Testis (tissue), 3 donors: ENCODE data around the gene HOXB8. TPM values are rescaled to one million over a fixed set of nuclear protein-coding genes. Genes with fewer than 3 reads are reported as not detected.

ENCODE experiments used
- DNase-seq: peaks from one replicate; pipeline ENCODE4 v3.0.0-alpha.2; 2019
- H3K27ac ChIP-seq, 2 donors: fragments of 200-600 bp; sonication (generic); one replicate each; pipeline ENCODE4 v1.5.1; 2019
- H3K27me3 ChIP-seq: fragments of 200-600 bp; sonication (generic); one replicate; pipeline ENCODE4 v1.5.1; 2019
- H3K36me3 ChIP-seq: fragments of 200-600 bp; sonication (generic); one replicate; pipeline ENCODE4 v1.5.1; 2017; ENCODE audit warnings: low read depth; ENCODE audit errors: missing control alignments
- H3K4me1 ChIP-seq: fragments of 200-600 bp; sonication (generic); one replicate; pipeline ENCODE4 v1.5.1; 2019
- H3K4me3 ChIP-seq, 2 donors: fragments of 200-600 bp; sonication (generic); one replicate each; pipeline ENCODE4 v1.5.1; 2017 to 2019
- H3K9me3 ChIP-seq: fragments of 200-600 bp; sonication (generic); one replicate; pipeline ENCODE4 v1.5.1; 2017
- CTCF ChIP-seq, 3 experiments: fragments of 450-650 bp in 2 of 3; fragments of 200-600 bp in 1 of 3; sonication (generic) in 1 of 3; IDR thresholded peaks; one replicate each; pipeline ENCODE4 v1.5.1; 2016 to 2019; ENCODE audit warnings: antibody characterized with exemption in 3 of 3, mild to moderate bottlenecking in 2 of 3, moderate library complexity in 1 of 3
- POLR2A ChIP-seq: fragments of 450-650 bp; IDR thresholded peaks from one replicate; pipeline ENCODE4 v1.6.1; 2017; ENCODE audit warnings: antibody characterized with exemption, mild to moderate bottlenecking, moderate library complexity
- WGBS, 2 donors: methylation state at CpG; one replicate each; pipeline ENCODE4 v1.1.5; 2018; 5-methylcytosine and 5-hydroxymethylcytosine counted together
- intact Hi-C: fragments of 100-400 bp; cut with DNase I; formaldehyde crosslinking; loops from one replicate; pipeline ENCODE4 v1.15.1; 2023; ENCODE audit warnings: low total_unique reads
- polyA plus RNA-seq: library from polyadenylated mRNA; stranded (reverse); fragments of 350-450 nt; fragmentation: Illumina TruSeq; extraction: RNeasy Lipid Tissue Mini Kit (QIAGEN cat#74804); gene quantifications from one replicate; pipeline ENCODE4 v1.2.3, GENCODE V29; 2014; ENCODE audit warnings: low read depth, low replicate concordance; ENCODE audit not compliant: insufficient read depth
- total RNA-seq, 2 donors: library from RNA; depleted of rRNA; stranded (reverse); fragments of >200 nt; gene quantifications; one replicate each; pipeline ENCODE4 v1.2.3, GENCODE V29; 2016

The HOXB8 gene
- total and polyA plus RNA-seq, 3 donors from 2014 or later = 1.2 to 2.7 (median 2.0) TPM

GRCh38 chr17:48571024-48571818 is 43.9 kb downstream of the HOXB8 start:
- H3K27me3 ChIP-seq = no peaks in the 10 kb centered on the region

GRCh38 chr17:48570325-48571023 is 44.6 kb downstream of the HOXB8 start:
- no peak for DNase-seq
- 18 to 44% methylated on average over 19 of the region's 19 CpGs for WGBS, 2 donors
- Histone ChIP-seq H3K27ac (no peak overlapping the region), H3K4me3 (no peak overlapping the region), H3K4me1 (no peaks in the 10 kb centered on the region), H3K27me3 (no peaks in the 10 kb centered on the region), H3K36me3 (no peaks in the 10 kb centered on the region), H3K9me3 (no peaks in the 10 kb centered on the region)
- TF ChIP-seq CTCF (IDR thresholded peaks at IDR 0.05) (no peak), POLR2A (no peak)
- intact Hi-C loops = no loop called here

More at GRCh38 chr17:48571024-48571818, 43.9 kb downstream of the HOXB8 start:
- no peak for DNase-seq
- Histone ChIP-seq H3K27ac (no peak overlapping the region), H3K4me1 (no peaks in the 10 kb centered on the region), H3K4me3 (no peak overlapping the region), H3K36me3 (no peaks in the 10 kb centered on the region), H3K9me3 (no peaks in the 10 kb centered on the region)
- no peak for TF ChIP-seq CTCF (IDR thresholded peaks at IDR 0.05)
- TF ChIP-seq POLR2A = no peak
- intact Hi-C loops = no loop called here
- 34 to 51% methylated on average over 26 of the region's 26 CpGs for WGBS, 2 donors

GRCh38 chr17:48569674-48570324 is 45.3 kb downstream of the HOXB8 start:
- intact Hi-C loops = no loop called here
- no peak for TF ChIP-seq CTCF (IDR thresholded peaks at IDR 0.05)
- no peak for TF ChIP-seq POLR2A
- Histone ChIP-seq H3K4me3 (no peak overlapping the region), H3K9me3 (no peaks in the 10 kb centered on the region), H3K27ac (no peak overlapping the region), H3K27me3 (no peaks in the 10 kb centered on the region), H3K36me3 (no peaks in the 10 kb centered on the region), H3K4me1 (no peaks in the 10 kb centered on the region)
- 61 to 65% methylated on average over 6 of the region's 6 CpGs for WGBS, 2 donors
- DNase-seq = no peak

GRCh38 chr17:48569240-48569582 is 45.9 kb downstream of the HOXB8 start:
- Histone ChIP-seq H3K4me1 (no peaks in the 10 kb centered on the region), H3K27ac (no peak overlapping the region), H3K27me3 (no peaks in the 10 kb centered on the region), H3K36me3 (no peaks in the 10 kb centered on the region), H3K4me3 (no peak overlapping the region), H3K9me3 (no peaks in the 10 kb centered on the region)
- 26 to 31% methylated on average over 3 of the region's 3 CpGs for WGBS, 2 donors
- intact Hi-C loops = no loop called here
- no peak for DNase-seq
- TF ChIP-seq CTCF (IDR thresholded peaks at IDR 0.05) (no peak), POLR2A (no peak)
